Raji (cell line): Measurements from ENCODE around the gene ANKS3.
A peak's percentile ranks its signal among the peaks of the same experiment; 100 is the strongest.

Source experiments
- POLR2A ChIP-seq: IDR thresholded peaks from 2 replicates; pipeline ENCODE4 v1.6.1; 2011; ENCODE audit warnings: low read depth, low read length, control low read depth; ENCODE audit not compliant: insufficient read depth

Gene ANKS3

GRCh38 chr16:4696905-4697847, 36.9 kb downstream of the ANKS3 start:
- TF ChIP-seq POLR2A = no peak

- no peak for TF ChIP-seq POLR2A
Measured at GRCh38 chr16:4696172-4696904, 37.7 kb downstream of the ANKS3 start.

- no peak for TF ChIP-seq POLR2A
Measured at GRCh38 chr16:4695473-4696171, 38.4 kb downstream of the ANKS3 start.

- TF ChIP-seq POLR2A = no peak
Measured at GRCh38 chr16:4694642-4695451, 39.2 kb downstream of the ANKS3 start.

GRCh38 chr16:4693956-4694641, 40.0 kb downstream of the ANKS3 start:
- TF ChIP-seq POLR2A = no peak; the same call in 1 of the 2 replicates

GRCh38 chr16:4693296-4693955, 40.6 kb downstream of the ANKS3 start, which contains the start of gene NUDT16L1:
Gene NUDT16L1, plus strand, starts transcription at chr16:4693562. Its CDS starts 165 bp downstream, at chr16:4693727.
- peak; percentile 87 for TF ChIP-seq POLR2A

GRCh38 chr16:4692460-4693295, 41.4 kb downstream of the ANKS3 start:
- no peak for TF ChIP-seq POLR2A

GRCh38 chr16:4691666-4692412, 42.2 kb downstream of the ANKS3 start:
- TF ChIP-seq POLR2A = no peak

GRCh38 chr16:4690946-4691665, 43.0 kb downstream of the ANKS3 start:
- TF ChIP-seq POLR2A = no peak

- no peak for TF ChIP-seq POLR2A
Measured at GRCh38 chr16:4689864-4690704, 44.0 kb downstream of the ANKS3 start.
